ENCODE measurements around the gene CCDC24. TPM values are rescaled to one million over a fixed set of nuclear protein-coding genes. Genes with fewer than 3 reads are reported as not detected.
A peak's percentile ranks its signal among the peaks of the same experiment; 100 is the strongest.

The CCDC24 gene
- total and polyA plus RNA-seq, 9 of the 15 experiments (the other 6 are each of a cell fraction or from before 2014, with no cell fraction given) = 0.31 to 4.5 (median 1.5) TPM

DNA sequence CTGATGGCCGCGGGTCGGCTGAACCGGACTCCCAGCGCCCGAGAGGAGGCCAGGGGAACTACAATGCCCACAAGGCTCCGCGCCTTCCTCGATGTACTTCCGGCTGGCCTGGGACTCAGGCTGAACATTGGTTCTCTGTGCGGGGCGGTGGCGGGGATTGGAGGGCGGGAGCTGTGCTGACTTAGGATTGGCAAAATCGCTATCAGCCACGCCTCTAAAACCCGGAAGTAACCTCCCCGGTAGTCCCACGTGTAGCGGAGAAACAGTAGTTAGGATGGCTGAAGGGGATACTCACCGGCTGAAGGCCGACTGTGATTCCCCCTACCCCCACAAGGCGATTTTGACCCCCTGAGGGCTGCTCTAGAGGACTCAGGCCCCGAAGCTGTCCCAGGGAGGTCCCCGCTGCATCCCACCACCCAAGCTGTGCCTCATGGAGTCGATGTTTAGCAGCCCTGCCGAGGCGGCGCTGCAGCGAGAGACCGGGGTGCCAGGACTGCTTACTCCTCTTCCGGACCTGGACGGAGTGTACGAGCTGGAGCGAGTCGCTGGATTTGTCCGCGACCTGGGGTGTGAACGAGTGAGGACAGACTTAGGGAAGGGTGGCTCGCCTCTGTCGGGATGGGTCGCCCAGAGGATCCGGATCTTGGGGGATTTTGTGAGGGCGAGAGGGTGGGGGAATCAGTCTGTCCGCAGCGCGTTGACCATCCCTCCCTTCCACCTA is 21.5 kb upstream of the CCDC24 start, which contains the start of gene DPH2 (continued):
- TF ChIP-seq, protein P1, sequence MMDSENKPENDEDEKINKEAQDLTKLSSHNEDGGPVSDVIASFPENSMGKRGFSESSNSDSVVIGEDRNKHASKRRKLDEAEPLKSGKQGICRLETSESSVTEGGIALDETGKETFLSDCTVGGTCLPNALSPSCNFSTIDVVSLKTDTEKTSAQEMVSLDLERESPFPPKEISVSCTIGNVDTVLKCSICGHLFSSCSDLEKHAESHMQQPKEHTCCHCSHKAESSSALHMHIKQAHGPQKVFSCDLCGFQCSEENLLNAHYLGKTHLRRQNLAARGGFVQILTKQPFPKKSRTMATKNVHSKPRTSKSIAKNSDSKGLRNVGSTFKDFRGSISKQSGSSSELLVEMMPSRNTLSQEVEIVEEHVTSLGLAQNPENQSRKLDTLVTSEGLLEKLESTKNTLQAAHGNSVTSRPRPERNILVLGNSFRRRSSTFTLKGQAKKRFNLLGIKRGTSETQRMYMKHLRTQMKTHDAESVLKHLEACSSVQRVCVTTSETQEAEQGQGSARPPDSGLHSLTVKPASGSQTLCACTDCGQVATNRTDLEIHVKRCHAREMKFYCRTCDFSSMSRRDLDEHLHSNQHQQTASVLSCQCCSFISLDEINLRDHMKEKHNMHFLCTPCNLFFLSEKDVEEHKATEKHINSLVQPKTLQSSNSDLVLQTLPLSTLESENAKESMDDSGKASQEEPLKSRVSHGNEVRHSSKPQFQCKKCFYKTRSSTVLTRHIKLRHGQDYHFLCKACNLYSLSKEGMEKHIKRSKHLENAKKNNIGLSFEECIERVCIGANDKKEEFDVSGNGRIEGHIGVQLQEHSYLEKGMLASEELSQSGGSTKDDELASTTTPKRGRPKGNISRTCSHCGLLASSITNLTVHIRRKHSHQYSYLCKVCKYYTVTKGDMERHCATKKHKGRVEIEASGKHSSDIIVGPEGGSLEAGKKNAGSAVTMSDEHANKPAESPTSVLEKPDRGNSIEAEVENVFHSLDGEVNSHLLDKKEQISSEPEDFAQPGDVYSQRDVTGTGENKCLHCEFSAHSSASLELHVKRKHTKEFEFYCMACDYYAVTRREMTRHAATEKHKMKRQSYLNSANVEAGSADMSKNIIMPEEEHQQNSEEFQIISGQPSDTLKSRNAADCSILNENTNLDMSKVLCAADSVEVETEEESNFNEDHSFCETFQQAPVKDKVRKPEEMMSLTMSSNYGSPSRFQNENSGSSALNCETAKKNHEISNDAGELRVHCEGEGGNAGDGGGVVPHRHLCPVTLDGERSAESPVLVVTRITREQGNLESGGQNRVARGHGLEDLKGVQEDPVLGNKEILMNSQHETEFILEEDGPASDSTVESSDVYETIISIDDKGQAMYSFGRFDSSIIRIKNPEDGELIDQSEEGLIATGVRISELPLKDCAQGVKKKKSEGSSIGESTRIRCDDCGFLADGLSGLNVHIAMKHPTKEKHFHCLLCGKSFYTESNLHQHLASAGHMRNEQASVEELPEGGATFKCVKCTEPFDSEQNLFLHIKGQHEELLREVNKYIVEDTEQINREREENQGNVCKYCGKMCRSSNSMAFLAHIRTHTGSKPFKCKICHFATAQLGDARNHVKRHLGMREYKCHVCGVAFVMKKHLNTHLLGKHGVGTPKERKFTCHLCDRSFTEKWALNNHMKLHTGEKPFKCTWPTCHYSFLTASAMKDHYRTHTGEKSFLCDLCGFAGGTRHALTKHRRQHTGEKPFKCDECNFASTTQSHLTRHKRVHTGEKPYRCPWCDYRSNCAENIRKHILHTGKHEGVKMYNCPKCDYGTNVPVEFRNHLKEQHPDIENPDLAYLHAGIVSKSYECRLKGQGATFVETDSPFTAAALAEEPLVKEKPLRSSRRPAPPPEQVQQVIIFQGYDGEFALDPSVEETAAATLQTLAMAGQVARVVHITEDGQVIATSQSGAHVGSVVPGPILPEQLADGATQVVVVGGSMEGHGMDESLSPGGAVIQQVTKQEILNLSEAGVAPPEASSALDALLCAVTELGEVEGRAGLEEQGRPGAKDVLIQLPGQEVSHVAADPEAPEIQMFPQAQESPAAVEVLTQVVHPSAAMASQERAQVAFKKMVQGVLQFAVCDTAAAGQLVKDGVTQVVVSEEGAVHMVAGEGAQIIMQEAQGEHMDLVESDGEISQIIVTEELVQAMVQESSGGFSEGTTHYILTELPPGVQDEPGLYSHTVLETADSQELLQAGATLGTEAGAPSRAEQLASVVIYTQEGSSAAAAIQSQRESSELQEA (IDR thresholded peaks at IDR 0.05; ENCODE audit: low read depth) = no peak
- TF ChIP-seq ZNF57 (CRISPR knock-in tag; IDR thresholded peaks at IDR 0.05) (peak; percentile 19; the same call in 1 of the 2 replicates), STAG1 (CRISPR knock-in tag; IDR thresholded peaks at IDR 0.05; ENCODE audit: borderline replicate concordance) (no peak), ADNP (tag; IDR thresholded peaks at IDR 0.05) (no peak), FOXJ2 (tag; IDR thresholded peaks at IDR 0.05) (no peak; the same call in 1 of the 2 replicates), PURB (CRISPR knock-in tag; IDR thresholded peaks at IDR 0.05; ENCODE audit: low read depth) (no peak), SRF (CRISPR knock-in tag; IDR thresholded peaks at IDR 0.05) (0 out of 4 replicates have a peak, but pooled peaks of 1 of the 2 experiments have one; percentile 45), BRD9 (IDR thresholded peaks at IDR 0.05; ENCODE audit: low read depth, partially characterized antibody) (no peak), PHF8 (IDR thresholded peaks at IDR 0.05; ENCODE audit: borderline replicate concordance, low read length) (peak; percentile 83; the same call in 1 of the 2 replicates), ELF1 (tag; IDR thresholded peaks at IDR 0.05) (peak; percentile 98), NUFIP1 (IDR thresholded peaks at IDR 0.05; ENCODE audit: partially characterized antibody) (no peak), NFE2 (IDR thresholded peaks at IDR 0.05; ENCODE audit: low read depth) (0 out of 2 replicates have a peak, but pooled peaks have one; percentile 1), HDAC2 (IDR thresholded peaks at IDR 0.05) (peak; percentile 99), MAFK (IDR thresholded peaks at IDR 0.05; ENCODE audit: low read length) (no peak)
- TF ChIP-seq, protein P2, sequence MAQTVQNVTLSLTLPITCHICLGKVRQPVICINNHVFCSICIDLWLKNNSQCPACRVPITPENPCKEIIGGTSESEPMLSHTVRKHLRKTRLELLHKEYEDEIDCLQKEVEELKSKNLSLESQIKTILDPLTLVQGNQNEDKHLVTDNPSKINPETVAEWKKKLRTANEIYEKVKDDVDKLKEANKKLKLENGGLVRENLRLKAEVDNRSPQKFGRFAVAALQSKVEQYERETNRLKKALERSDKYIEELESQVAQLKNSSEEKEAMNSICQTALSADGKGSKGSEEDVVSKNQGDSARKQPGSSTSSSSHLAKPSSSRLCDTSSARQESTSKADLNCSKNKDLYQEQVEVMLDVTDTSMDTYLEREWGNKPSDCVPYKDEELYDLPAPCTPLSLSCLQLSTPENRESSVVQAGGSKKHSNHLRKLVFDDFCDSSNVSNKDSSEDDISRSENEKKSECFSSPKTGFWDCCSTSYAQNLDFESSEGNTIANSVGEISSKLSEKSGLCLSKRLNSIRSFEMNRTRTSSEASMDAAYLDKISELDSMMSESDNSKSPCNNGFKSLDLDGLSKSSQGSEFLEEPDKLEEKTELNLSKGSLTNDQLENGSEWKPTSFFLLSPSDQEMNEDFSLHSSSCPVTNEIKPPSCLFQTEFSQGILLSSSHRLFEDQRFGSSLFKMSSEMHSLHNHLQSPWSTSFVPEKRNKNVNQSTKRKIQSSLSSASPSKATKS (CRISPR knock-in tag; IDR thresholded peaks at IDR 0.05) = no peak
- TF ChIP-seq, protein P3, sequence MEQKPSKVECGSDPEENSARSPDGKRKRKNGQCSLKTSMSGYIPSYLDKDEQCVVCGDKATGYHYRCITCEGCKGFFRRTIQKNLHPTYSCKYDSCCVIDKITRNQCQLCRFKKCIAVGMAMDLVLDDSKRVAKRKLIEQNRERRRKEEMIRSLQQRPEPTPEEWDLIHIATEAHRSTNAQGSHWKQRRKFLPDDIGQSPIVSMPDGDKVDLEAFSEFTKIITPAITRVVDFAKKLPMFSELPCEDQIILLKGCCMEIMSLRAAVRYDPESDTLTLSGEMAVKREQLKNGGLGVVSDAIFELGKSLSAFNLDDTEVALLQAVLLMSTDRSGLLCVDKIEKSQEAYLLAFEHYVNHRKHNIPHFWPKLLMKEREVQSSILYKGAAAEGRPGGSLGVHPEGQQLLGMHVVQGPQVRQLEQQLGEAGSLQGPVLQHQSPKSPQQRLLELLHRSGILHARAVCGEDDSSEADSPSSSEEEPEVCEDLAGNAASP (IDR thresholded peaks at IDR 0.05) = no peak
